Upper lobe of left lung (tissue), 6 donors: Measurements from ENCODE around the gene HCN3. TPM values are rescaled to one million over a fixed set of nuclear protein-coding genes. Genes with fewer than 3 reads are reported as not detected.

Experiments used
- ATAC-seq, 2 donors: fragments of 200-7000 bp; cut with Tn5 transposase; one replicate each; pipeline ENCODE4 v1.9.1; 2022; ENCODE audit warnings: mild to moderate bottlenecking in 2 of 2, moderate library complexity in 2 of 2; ENCODE audit not compliant: low FRiP score in 2 of 2
- DNase-seq, 2 donors: peaks; one replicate each; pipeline ENCODE4 v3.0.0-alpha.2; 2019 to 2020
- H3K27ac ChIP-seq, 4 donors: fragments of 200-600 bp; sonication (generic); one replicate each; pipeline ENCODE4 v1.5.1; 2016 to 2019
- H3K27me3 ChIP-seq, 4 donors: fragments of 200-600 bp; sonication (generic); one replicate each; pipeline ENCODE4 v1.5.1; 2017 to 2019
- H3K36me3 ChIP-seq, 4 donors: fragments of 200-600 bp; sonication (generic); one replicate each; pipeline ENCODE4 v1.5.1; 2016 to 2019
- H3K4me1 ChIP-seq, 4 donors: fragments of 200-600 bp; sonication (generic); one replicate each; pipeline ENCODE4 v1.5.1; 2018 to 2019
- H3K4me3 ChIP-seq, 4 donors: fragments of 200-600 bp; sonication (generic); one replicate each; pipeline ENCODE4 v1.5.1; 2017 to 2019; ENCODE audit warnings: mild to moderate bottlenecking in 2 of 4, moderate library complexity in 1 of 4
- H3K9me3 ChIP-seq, 4 donors: fragments of 200-600 bp; sonication (generic); one replicate each; pipeline ENCODE4 v1.5.1; 2018 to 2019
- EP300 ChIP-seq, 4 donors: sonication (generic); formaldehyde crosslinking; IDR thresholded peaks; one replicate each; pipeline ENCODE4 v1.5.1; 2017; ENCODE audit warnings: antibody characterized with exemption in 4 of 4, control low read depth in 2 of 4
- POLR2A ChIP-seq, 4 donors: fragments of 450-650 bp; IDR thresholded peaks; one replicate each; pipeline ENCODE4 v1.5.1; 2016 to 2017; ENCODE audit warnings: antibody characterized with exemption in 4 of 4, mild to moderate bottlenecking in 2 of 4
- POLR2AphosphoS5 ChIP-seq, 2 donors: sonication (generic); formaldehyde crosslinking; IDR thresholded peaks; one replicate each; pipeline ENCODE4 v1.5.1; 2017; ENCODE audit warnings: antibody characterized with exemption in 2 of 2
- WGBS, 2 donors: methylation state at CpG; one replicate each; pipeline ENCODE4 v1.1.5; 2017 to 2018; 5-methylcytosine and 5-hydroxymethylcytosine counted together
- total RNA-seq, 6 donors: library from RNA; depleted of rRNA in 4 of 6; stranded (reverse); fragments of >200 nt in 4 of 6; gene quantifications; one replicate each; pipeline versions ENCODE4 v1.1.0 to v1.2.1, GENCODE V29; 2016 to 2021
- TF ChIP-seq, protein P1 (sequence below), 6 experiments: fragments of 450-650 bp in 4 of 6; fragments of 200-600 bp in 2 of 6; sonication (generic) in 2 of 6; IDR thresholded peaks; one replicate each; pipeline ENCODE4 v1.5.1; 2016 to 2019; ENCODE audit warnings: antibody characterized with exemption in 6 of 6
- donor health status: DM: no; HTN: no; CAD: no; lungs with moderate emphysema.
- donor health status: DM: no; HTN: yes; CAD: no; lungs with severe emphysema.

The HCN3 gene
- total RNA-seq, 6 donors from 2014 or later, result 1.1 to 6.3 (median 2.6) TPM

DNA sequence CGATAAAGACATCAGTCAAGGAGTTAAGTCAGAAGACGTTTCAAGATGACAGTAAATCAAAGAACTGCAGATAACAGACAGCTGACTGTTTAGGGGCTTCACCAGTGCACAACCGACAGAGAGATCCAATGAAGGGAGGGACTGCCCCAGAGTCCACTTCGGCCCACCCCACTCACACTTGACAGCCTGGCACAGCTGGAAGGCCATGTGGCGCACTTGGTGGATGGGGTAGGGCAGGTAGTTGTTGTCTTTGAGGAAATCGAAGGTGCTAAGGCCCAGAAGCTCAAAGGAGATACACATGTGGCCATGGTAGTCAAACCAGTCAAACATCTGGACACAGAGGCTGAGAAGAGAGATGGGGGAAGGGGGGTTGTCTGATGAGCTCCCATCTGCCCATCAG, 10.7 kb upstream of the HCN3 start:
- no peak for ATAC-seq

DNA sequence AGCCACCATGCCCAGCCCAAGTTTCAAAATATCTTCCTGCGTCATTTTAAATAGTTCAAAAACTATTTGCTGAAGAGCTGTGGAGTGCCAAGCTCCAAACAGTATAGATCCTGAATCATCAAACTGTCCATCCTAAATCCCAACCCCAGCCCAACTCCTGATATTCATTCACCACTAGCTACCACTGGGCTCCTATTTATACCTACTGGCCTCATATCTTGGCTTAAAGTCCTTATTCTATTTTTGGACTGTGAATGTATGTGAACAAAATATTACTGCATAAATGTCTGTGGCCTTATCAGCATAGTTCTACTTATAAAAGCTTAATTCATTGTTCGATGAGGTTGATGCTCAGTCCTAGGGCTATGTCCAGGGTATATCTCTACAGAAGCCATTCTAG, 9.9 kb upstream of the HCN3 start:
- Histone ChIP-seq H3K36me3 (peaks cover 43 to 83% (median 76%) of the 10 kb centered on the region in 4 donors), H3K4me1 (peaks cover 14 to 23% (median 17%) of the 10 kb centered on the region in 4 donors), H3K27me3 (no peaks in the 10 kb centered on the region), H3K27ac (no peak overlapping the region), H3K9me3 (no peaks in the 10 kb centered on the region), H3K4me3 (no peak overlapping the region)
- DNase-seq (no peak), ATAC-seq (no peak)
- 97 to 100% methylated on average over 2 of the region's 2 CpGs for WGBS, 2 donors
- TF ChIP-seq, protein P1, sequence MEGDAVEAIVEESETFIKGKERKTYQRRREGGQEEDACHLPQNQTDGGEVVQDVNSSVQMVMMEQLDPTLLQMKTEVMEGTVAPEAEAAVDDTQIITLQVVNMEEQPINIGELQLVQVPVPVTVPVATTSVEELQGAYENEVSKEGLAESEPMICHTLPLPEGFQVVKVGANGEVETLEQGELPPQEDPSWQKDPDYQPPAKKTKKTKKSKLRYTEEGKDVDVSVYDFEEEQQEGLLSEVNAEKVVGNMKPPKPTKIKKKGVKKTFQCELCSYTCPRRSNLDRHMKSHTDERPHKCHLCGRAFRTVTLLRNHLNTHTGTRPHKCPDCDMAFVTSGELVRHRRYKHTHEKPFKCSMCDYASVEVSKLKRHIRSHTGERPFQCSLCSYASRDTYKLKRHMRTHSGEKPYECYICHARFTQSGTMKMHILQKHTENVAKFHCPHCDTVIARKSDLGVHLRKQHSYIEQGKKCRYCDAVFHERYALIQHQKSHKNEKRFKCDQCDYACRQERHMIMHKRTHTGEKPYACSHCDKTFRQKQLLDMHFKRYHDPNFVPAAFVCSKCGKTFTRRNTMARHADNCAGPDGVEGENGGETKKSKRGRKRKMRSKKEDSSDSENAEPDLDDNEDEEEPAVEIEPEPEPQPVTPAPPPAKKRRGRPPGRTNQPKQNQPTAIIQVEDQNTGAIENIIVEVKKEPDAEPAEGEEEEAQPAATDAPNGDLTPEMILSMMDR (IDR thresholded peaks at IDR 0.05), result no peak
- no peak for TF ChIP-seq EP300 (IDR thresholded peaks at IDR 0.05)
- no peak for TF ChIP-seq POLR2AphosphoS5 (IDR thresholded peaks at IDR 0.05)
- no peak for TF ChIP-seq POLR2A (IDR thresholded peaks at IDR 0.05)

More for the DNA sequence above, 10.7 kb upstream of the HCN3 start:
- Histone ChIP-seq H3K36me3 (peaks cover 43 to 83% (median 76%) of the 10 kb centered on the region in 4 donors), H3K27me3 (no peaks in the 10 kb centered on the region), H3K9me3 (no peaks in the 10 kb centered on the region), H3K4me1 (peaks cover 9 to 17% (median 12%) of the 10 kb centered on the region in 4 donors), H3K27ac (no peak overlapping the region), H3K4me3 (no peak overlapping the region)
- no peak for TF ChIP-seq POLR2A (IDR thresholded peaks at IDR 0.05)
- TF ChIP-seq EP300 (IDR thresholded peaks at IDR 0.05), result no peak
- TF ChIP-seq POLR2AphosphoS5 (IDR thresholded peaks at IDR 0.05), result no peak
- TF ChIP-seq, protein P1 (IDR thresholded peaks at IDR 0.05), result no peak
- WGBS, 2 donors, result 86 to 90% methylated on average over 6 of the region's 6 CpGs
- DNase-seq, result no peak

DNA sequence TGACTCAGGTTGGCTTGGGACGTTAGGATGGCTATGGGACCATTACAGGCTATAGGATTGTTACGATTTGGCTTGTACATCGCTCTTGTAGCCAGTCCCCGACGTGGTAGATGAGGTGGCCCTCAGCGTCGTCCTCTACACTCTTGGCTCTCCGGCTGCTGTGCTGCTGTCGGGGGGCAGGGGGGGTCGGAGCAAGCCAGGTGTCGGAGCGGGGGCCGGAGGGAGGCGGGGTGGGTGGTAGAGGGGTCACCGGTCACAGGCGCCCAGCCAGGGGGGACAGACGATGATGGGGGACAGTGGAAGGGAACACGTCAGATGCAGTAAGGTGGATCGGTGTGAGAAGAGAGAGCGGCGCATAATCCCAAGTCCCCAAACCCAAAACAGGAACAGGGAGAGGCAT, 8.6 kb upstream of the HCN3 start:
- DNase-seq (peak in 1 of 2 donors; percentile 53), ATAC-seq (no peak)
- no peak overlapping the region for H3K27ac ChIP-seq
- H3K4me3 ChIP-seq, result no peak overlapping the region
- no peaks in the 10 kb centered on the region for H3K27me3 ChIP-seq
- TF ChIP-seq, protein P1 (IDR thresholded peaks at IDR 0.05), result no peak
- TF ChIP-seq POLR2A (IDR thresholded peaks at IDR 0.05) (no peak), POLR2AphosphoS5 (IDR thresholded peaks at IDR 0.05) (no peak), EP300 (IDR thresholded peaks at IDR 0.05) (no peak)
- no peaks in the 10 kb centered on the region for H3K9me3 ChIP-seq
- 90 to 94% methylated on average over 18 to 21 of the region's 21 CpGs for WGBS, 2 donors
- peaks cover 12 to 25% (median 15%) of the 10 kb centered on the region in 4 donors for H3K4me1 ChIP-seq
- peaks cover 42 to 74% (median 70%) of the 10 kb centered on the region in 4 donors for H3K36me3 ChIP-seq

DNA sequence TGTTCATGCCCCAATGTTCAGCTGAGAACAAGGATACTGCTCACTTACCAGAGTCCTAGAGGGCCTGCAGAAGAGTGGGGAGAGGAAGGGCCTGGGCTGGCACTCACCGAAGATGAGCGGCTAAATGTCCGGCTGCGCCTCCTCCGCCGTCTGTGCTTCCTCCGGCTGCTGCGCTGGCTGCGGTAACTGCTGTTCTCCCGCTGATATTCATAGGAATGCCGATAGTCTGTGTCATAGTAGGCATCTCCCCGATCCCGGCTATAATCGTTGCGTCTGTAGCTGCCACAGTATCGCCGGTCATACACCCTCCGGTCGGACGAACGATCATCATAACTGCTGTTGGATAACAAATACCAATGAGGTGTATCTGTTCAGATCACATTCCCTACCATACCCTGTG, 7.9 kb upstream of the HCN3 start:
- Histone ChIP-seq H3K27me3 (no peaks in the 10 kb centered on the region), H3K27ac (no peak overlapping the region), H3K4me1 (peaks cover 16 to 29% (median 19%) of the 10 kb centered on the region in 4 donors), H3K9me3 (no peaks in the 10 kb centered on the region), H3K36me3 (peaks cover 39 to 67% (median 63%) of the 10 kb centered on the region in 4 donors), H3K4me3 (no peak overlapping the region)
- DNase-seq (peak in 1 of 2 donors; percentile 36), ATAC-seq (no peak)
- TF ChIP-seq, protein P1 (IDR thresholded peaks at IDR 0.05), result no peak
- TF ChIP-seq EP300 (IDR thresholded peaks at IDR 0.05) (no peak), POLR2A (IDR thresholded peaks at IDR 0.05) (no peak), POLR2AphosphoS5 (IDR thresholded peaks at IDR 0.05) (no peak)
- WGBS, 2 donors, result 95 to 96% methylated on average over 16 to 21 of the region's 21 CpGs
